ENCODE data around the gene PDPN. TPM values are rescaled to one million over a fixed set of nuclear protein-coding genes. Genes with fewer than 3 reads are reported as not detected.

The PDPN gene
- polyA plus RNA-seq (2013, experiment 1 of 2), result 78.8 TPM
- polyA plus RNA-seq (2013, experiment 2 of 2), result 66.5 TPM

GRCh38 chr1:13583595-13583965 is at the start of gene PDPN:
TSS of gene PDPN (plus strand) at chr1:13583832. CDS start at chr1:13584034, 202 bp downstream.
- H3K4me3 ChIP-seq (ENCODE audit: low read length), result peak within 1 kb of the TSS; percentile 88
- no peaks in the 10 kb centered on the region for H3K9me3 ChIP-seq (ENCODE audit: insufficient read depth, low read depth, low read length)
- no peaks in the 10 kb centered on the region for H3K36me3 ChIP-seq (ENCODE audit: insufficient read depth, low read length)
- H3K9ac ChIP-seq (ENCODE audit: low read depth, low read length), result peak within 1 kb of the TSS; percentile 79
- H3K4me1 ChIP-seq (ENCODE audit: insufficient read depth, low read length), result peaks cover 41% of the 10 kb centered on the region
- peak within 1 kb of the TSS; percentile 64; the same call in 1 of the 2 replicates for H3K27ac ChIP-seq (ENCODE audit: low read depth, low read length)
- WGBS, result under 1% methylated on average over 29 of the region's 29 CpGs
- peaks cover 25% of the 10 kb centered on the region; the same call in 1 of the 2 replicates for H3K27me3 ChIP-seq (ENCODE audit: insufficient read depth, low read length)

- H3K36me3 ChIP-seq (ENCODE audit: insufficient read depth, low read length), result no peaks in the 10 kb centered on the region
- WGBS, result 96% methylated on average over 6 of the region's 6 CpGs
- H3K4me3 ChIP-seq (ENCODE audit: low read length), result no peak overlapping the region
- 0 out of 2 replicates have a peak, but pooled peaks cover 4% of the 10 kb centered on the region for H3K4me1 ChIP-seq (ENCODE audit: insufficient read depth, low read length)
- H3K27ac ChIP-seq (ENCODE audit: low read depth, low read length), result no peak overlapping the region
- H3K9me3 ChIP-seq (ENCODE audit: insufficient read depth, low read depth, low read length), result no peaks in the 10 kb centered on the region
- H3K27me3 ChIP-seq (ENCODE audit: insufficient read depth, low read length), result no peaks in the 10 kb centered on the region
- H3K9ac ChIP-seq (ENCODE audit: low read depth, low read length), result no peak overlapping the region
These were observed 48.4 kb upstream of the PDPN start for GRCh38 chr1:13535227-13535626.

GRCh38 chr1:13536571-13536970 is 47.1 kb upstream of the PDPN start:
- Histone ChIP-seq H3K27ac (ENCODE audit: low read depth, low read length) (no peak overlapping the region), H3K9ac (ENCODE audit: low read depth, low read length) (no peak overlapping the region), H3K9me3 (ENCODE audit: insufficient read depth, low read depth, low read length) (no peaks in the 10 kb centered on the region), H3K27me3 (ENCODE audit: insufficient read depth, low read length) (no peaks in the 10 kb centered on the region), H3K4me3 (ENCODE audit: low read length) (no peak overlapping the region), H3K4me1 (ENCODE audit: insufficient read depth, low read length) (0 out of 2 replicates have a peak, but pooled peaks cover 4% of the 10 kb centered on the region), H3K36me3 (ENCODE audit: insufficient read depth, low read length) (no peaks in the 10 kb centered on the region)
- whole genome bisulfite sequencing, result 90% methylated on average over 4 of the region's 4 CpGs

GRCh38 chr1:13538832-13539231 is 44.8 kb upstream of the PDPN start:
- Histone ChIP-seq H3K4me1 (ENCODE audit: insufficient read depth, low read length) (peaks cover 4% of the 10 kb centered on the region; the same call in 1 of the 2 replicates), H3K4me3 (ENCODE audit: low read length) (no peak overlapping the region), H3K27me3 (ENCODE audit: insufficient read depth, low read length) (no peaks in the 10 kb centered on the region), H3K9me3 (ENCODE audit: insufficient read depth, low read depth, low read length) (no peaks in the 10 kb centered on the region), H3K36me3 (ENCODE audit: insufficient read depth, low read length) (no peaks in the 10 kb centered on the region), H3K9ac (ENCODE audit: low read depth, low read length) (no peak overlapping the region), H3K27ac (ENCODE audit: low read depth, low read length) (no peak overlapping the region)
- 98% methylated on average over 2 of the region's 2 CpGs for WGBS

GRCh38 chr1:13539683-13540082 is 43.9 kb upstream of the PDPN start:
- Histone ChIP-seq H3K36me3 (ENCODE audit: insufficient read depth, low read length) (no peaks in the 10 kb centered on the region), H3K27me3 (ENCODE audit: insufficient read depth, low read length) (no peaks in the 10 kb centered on the region), H3K4me1 (ENCODE audit: insufficient read depth, low read length) (peaks cover 4% of the 10 kb centered on the region; the same call in 1 of the 2 replicates), H3K4me3 (ENCODE audit: low read length) (no peak overlapping the region), H3K27ac (ENCODE audit: low read depth, low read length) (no peak overlapping the region), H3K9me3 (ENCODE audit: insufficient read depth, low read depth, low read length) (no peaks in the 10 kb centered on the region), H3K9ac (ENCODE audit: low read depth, low read length) (no peak overlapping the region)
- 73% methylated on average over 2 of the region's 2 CpGs for WGBS

- Histone ChIP-seq H3K36me3 (ENCODE audit: insufficient read depth, low read length) (no peaks in the 10 kb centered on the region), H3K27ac (ENCODE audit: low read depth, low read length) (no peak overlapping the region), H3K9ac (ENCODE audit: low read depth, low read length) (no peak overlapping the region), H3K4me3 (ENCODE audit: low read length) (no peak overlapping the region), H3K9me3 (ENCODE audit: insufficient read depth, low read depth, low read length) (no peaks in the 10 kb centered on the region), H3K27me3 (ENCODE audit: insufficient read depth, low read length) (no peaks in the 10 kb centered on the region), H3K4me1 (ENCODE audit: insufficient read depth, low read length) (peaks cover 4% of the 10 kb centered on the region; the same call in 1 of the 2 replicates)
- 88% methylated on average over 8 of the region's 8 CpGs for WGBS
These were observed 42.8 kb upstream of the PDPN start for GRCh38 chr1:13540866-13541265.

- H3K4me3 ChIP-seq (ENCODE audit: low read length), result no peak overlapping the region
- no peaks in the 10 kb centered on the region for H3K9me3 ChIP-seq (ENCODE audit: insufficient read depth, low read depth, low read length)
- peaks cover 3% of the 10 kb centered on the region; the same call in 1 of the 2 replicates for H3K4me1 ChIP-seq (ENCODE audit: insufficient read depth, low read length)
- no peaks in the 10 kb centered on the region for H3K36me3 ChIP-seq (ENCODE audit: insufficient read depth, low read length)
- 93% methylated on average over 13 of the region's 13 CpGs for WGBS
- no peak overlapping the region for H3K27ac ChIP-seq (ENCODE audit: low read depth, low read length)
- H3K27me3 ChIP-seq (ENCODE audit: insufficient read depth, low read length), result no peaks in the 10 kb centered on the region
- H3K9ac ChIP-seq (ENCODE audit: low read depth, low read length), result no peak overlapping the region
These were observed 42.0 kb upstream of the PDPN start for GRCh38 chr1:13541435-13542215.

- Histone ChIP-seq H3K27ac (ENCODE audit: low read depth, low read length) (no peak overlapping the region), H3K9me3 (ENCODE audit: insufficient read depth, low read depth, low read length) (no peaks in the 10 kb centered on the region), H3K4me1 (ENCODE audit: insufficient read depth, low read length) (no peaks in the 10 kb centered on the region; the same call in 1 of the 2 replicates), H3K27me3 (ENCODE audit: insufficient read depth, low read length) (no peaks in the 10 kb centered on the region), H3K4me3 (ENCODE audit: low read length) (no peak overlapping the region), H3K36me3 (ENCODE audit: insufficient read depth, low read length) (no peaks in the 10 kb centered on the region), H3K9ac (ENCODE audit: low read depth, low read length) (no peak overlapping the region)
- 83% methylated on average over 19 of the region's 20 CpGs for WGBS
These were observed 40.0 kb upstream of the PDPN start for GRCh38 chr1:13543451-13544220.

- Histone ChIP-seq H3K4me3 (ENCODE audit: low read length) (no peak overlapping the region), H3K4me1 (ENCODE audit: insufficient read depth, low read length) (no peaks in the 10 kb centered on the region; the same call in 1 of the 2 replicates), H3K9ac (ENCODE audit: low read depth, low read length) (no peak overlapping the region), H3K36me3 (ENCODE audit: insufficient read depth, low read length) (no peaks in the 10 kb centered on the region), H3K27ac (ENCODE audit: low read depth, low read length) (no peak overlapping the region), H3K27me3 (ENCODE audit: insufficient read depth, low read length) (no peaks in the 10 kb centered on the region), H3K9me3 (ENCODE audit: insufficient read depth, low read depth, low read length) (no peaks in the 10 kb centered on the region)
- 86% methylated on average over 5 of the region's 5 CpGs for WGBS
These were observed 39.4 kb upstream of the PDPN start for GRCh38 chr1:13544221-13544556.

- no peaks in the 10 kb centered on the region for H3K36me3 ChIP-seq (ENCODE audit: insufficient read depth, low read length)
- no peak overlapping the region for H3K9ac ChIP-seq (ENCODE audit: low read depth, low read length)
- no peaks in the 10 kb centered on the region for H3K9me3 ChIP-seq (ENCODE audit: insufficient read depth, low read depth, low read length)
- no peaks in the 10 kb centered on the region for H3K27me3 ChIP-seq (ENCODE audit: insufficient read depth, low read length)
- H3K4me3 ChIP-seq (ENCODE audit: low read length), result no peak overlapping the region
- peaks cover 5% of the 10 kb centered on the region; the same call in 1 of the 2 replicates for H3K4me1 ChIP-seq (ENCODE audit: insufficient read depth, low read length)
- H3K27ac ChIP-seq (ENCODE audit: low read depth, low read length), result no peak overlapping the region
- 63% methylated on average over 3 of the region's 3 CpGs for WGBS
These were observed 36.8 kb upstream of the PDPN start for GRCh38 chr1:13546791-13547190.

- Histone ChIP-seq H3K27ac (ENCODE audit: low read depth, low read length) (no peak overlapping the region), H3K36me3 (ENCODE audit: insufficient read depth, low read length) (no peaks in the 10 kb centered on the region), H3K4me3 (ENCODE audit: low read length) (no peak overlapping the region), H3K27me3 (ENCODE audit: insufficient read depth, low read length) (no peaks in the 10 kb centered on the region), H3K9ac (ENCODE audit: low read depth, low read length) (no peak overlapping the region), H3K4me1 (ENCODE audit: insufficient read depth, low read length) (peaks cover 5% of the 10 kb centered on the region; the same call in 1 of the 2 replicates), H3K9me3 (ENCODE audit: insufficient read depth, low read depth, low read length) (no peaks in the 10 kb centered on the region)
- 94% methylated on average over 6 of the region's 6 CpGs for WGBS
These were observed 35.4 kb upstream of the PDPN start for GRCh38 chr1:13548281-13548680.
